Upper lobe of left lung (tissue), 4 donors: ENCODE measurements around the gene ADARB1.

Experiments
- EP300 ChIP-seq, 4 donors: sonication (generic); formaldehyde crosslinking; IDR thresholded peaks; one replicate each; pipeline ENCODE4 v1.5.1; 2017; ENCODE audit warnings: antibody characterized with exemption in 4 of 4, control low read depth in 2 of 4
- POLR2A ChIP-seq, 4 donors: fragments of 450-650 bp; IDR thresholded peaks; one replicate each; pipeline ENCODE4 v1.5.1; 2016 to 2017; ENCODE audit warnings: antibody characterized with exemption in 4 of 4, mild to moderate bottlenecking in 2 of 4
- POLR2AphosphoS5 ChIP-seq, 2 donors: sonication (generic); formaldehyde crosslinking; IDR thresholded peaks; one replicate each; pipeline ENCODE4 v1.5.1; 2017; ENCODE audit warnings: antibody characterized with exemption in 2 of 2
- TF ChIP-seq, protein P1 (sequence below), 6 experiments: fragments of 450-650 bp in 4 of 6; fragments of 200-600 bp in 2 of 6; sonication (generic) in 2 of 6; IDR thresholded peaks; one replicate each; pipeline ENCODE4 v1.5.1; 2016 to 2019; ENCODE audit warnings: antibody characterized with exemption in 6 of 6

DNA sequence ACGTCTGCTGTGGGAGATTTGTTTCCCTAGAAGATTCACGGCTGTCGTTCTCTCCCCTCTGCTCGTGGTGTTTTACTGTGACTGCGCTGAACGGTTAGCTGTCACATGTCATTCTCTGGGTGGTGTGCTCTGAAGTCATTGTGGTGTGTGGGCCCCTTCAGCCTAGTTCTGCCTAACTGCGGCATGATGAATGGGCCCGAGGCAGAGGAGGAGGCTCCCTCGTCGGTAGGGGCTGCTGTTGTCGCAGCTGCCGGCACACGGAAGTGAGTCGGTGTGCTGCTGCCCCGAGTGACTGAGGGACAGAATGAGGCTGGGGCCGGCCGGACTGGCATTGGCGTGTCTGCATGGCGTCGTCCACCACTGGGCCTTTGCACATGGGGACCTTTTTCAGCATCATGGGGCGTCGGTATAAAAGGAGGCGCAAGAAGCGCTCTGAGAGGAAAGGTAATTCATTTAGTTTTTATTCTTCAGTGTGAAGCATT lies 77.9 kb downstream of the ADARB1 start:
- TF ChIP-seq, protein P1, sequence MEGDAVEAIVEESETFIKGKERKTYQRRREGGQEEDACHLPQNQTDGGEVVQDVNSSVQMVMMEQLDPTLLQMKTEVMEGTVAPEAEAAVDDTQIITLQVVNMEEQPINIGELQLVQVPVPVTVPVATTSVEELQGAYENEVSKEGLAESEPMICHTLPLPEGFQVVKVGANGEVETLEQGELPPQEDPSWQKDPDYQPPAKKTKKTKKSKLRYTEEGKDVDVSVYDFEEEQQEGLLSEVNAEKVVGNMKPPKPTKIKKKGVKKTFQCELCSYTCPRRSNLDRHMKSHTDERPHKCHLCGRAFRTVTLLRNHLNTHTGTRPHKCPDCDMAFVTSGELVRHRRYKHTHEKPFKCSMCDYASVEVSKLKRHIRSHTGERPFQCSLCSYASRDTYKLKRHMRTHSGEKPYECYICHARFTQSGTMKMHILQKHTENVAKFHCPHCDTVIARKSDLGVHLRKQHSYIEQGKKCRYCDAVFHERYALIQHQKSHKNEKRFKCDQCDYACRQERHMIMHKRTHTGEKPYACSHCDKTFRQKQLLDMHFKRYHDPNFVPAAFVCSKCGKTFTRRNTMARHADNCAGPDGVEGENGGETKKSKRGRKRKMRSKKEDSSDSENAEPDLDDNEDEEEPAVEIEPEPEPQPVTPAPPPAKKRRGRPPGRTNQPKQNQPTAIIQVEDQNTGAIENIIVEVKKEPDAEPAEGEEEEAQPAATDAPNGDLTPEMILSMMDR (IDR thresholded peaks at IDR 0.05) = peak in 2 of 6 experiments; percentile 10 to 24
- TF ChIP-seq POLR2A (IDR thresholded peaks at IDR 0.05) = no peak
- no peak for TF ChIP-seq POLR2AphosphoS5 (IDR thresholded peaks at IDR 0.05)
- TF ChIP-seq EP300 (IDR thresholded peaks at IDR 0.05) = no peak
